PC-9 (cell line): ENCODE data around the gene CEMIP2.

ENCODE experiments used
- EZH2 ChIP-seq: fragments of 200-600 bp; sonication (generic); IDR thresholded peaks from 2 replicates; pipeline ENCODE4 v1.8.0; 2017; ENCODE audit warnings: antibody characterized with exemption, low read depth
- TF ChIP-seq, protein P1 (sequence below): fragments of 200-600 bp; sonication (generic); conservative IDR thresholded peaks from 2 replicates; pipeline ENCODE4 v1.6.1; 2017; ENCODE audit warnings: mixed run types, antibody characterized with exemption, mild to moderate bottlenecking, moderate library complexity

GRCh38 chr9:71710201-71710600 lies 58.1 kb downstream of the CEMIP2 start:
- TF ChIP-seq, protein P1, sequence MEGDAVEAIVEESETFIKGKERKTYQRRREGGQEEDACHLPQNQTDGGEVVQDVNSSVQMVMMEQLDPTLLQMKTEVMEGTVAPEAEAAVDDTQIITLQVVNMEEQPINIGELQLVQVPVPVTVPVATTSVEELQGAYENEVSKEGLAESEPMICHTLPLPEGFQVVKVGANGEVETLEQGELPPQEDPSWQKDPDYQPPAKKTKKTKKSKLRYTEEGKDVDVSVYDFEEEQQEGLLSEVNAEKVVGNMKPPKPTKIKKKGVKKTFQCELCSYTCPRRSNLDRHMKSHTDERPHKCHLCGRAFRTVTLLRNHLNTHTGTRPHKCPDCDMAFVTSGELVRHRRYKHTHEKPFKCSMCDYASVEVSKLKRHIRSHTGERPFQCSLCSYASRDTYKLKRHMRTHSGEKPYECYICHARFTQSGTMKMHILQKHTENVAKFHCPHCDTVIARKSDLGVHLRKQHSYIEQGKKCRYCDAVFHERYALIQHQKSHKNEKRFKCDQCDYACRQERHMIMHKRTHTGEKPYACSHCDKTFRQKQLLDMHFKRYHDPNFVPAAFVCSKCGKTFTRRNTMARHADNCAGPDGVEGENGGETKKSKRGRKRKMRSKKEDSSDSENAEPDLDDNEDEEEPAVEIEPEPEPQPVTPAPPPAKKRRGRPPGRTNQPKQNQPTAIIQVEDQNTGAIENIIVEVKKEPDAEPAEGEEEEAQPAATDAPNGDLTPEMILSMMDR: no peak
- TF ChIP-seq EZH2: no peak
